HEK293T (cell line): ENCODE results near the gene ANKRD24.

Source experiments
- ARNT ChIP-seq: fragments of 450-650 bp; IDR thresholded peaks from 2 replicates; pipeline ENCODE4 v1.6.1; 2017; ENCODE audit warnings: mild to moderate bottlenecking
- ELF4 ChIP-seq: fragments of 450-650 bp; IDR thresholded peaks from 2 replicates; pipeline ENCODE4 v1.6.1; 2017; ENCODE audit warnings: antibody characterized with exemption
- FOXK2 ChIP-seq: fragments of 450-650 bp; IDR thresholded peaks from 2 replicates; pipeline ENCODE4 v1.6.1; 2016; ENCODE audit warnings: mild to moderate bottlenecking
- FOXM1 ChIP-seq: fragments of 450-650 bp; IDR thresholded peaks from 2 replicates; pipeline ENCODE4 v1.6.1; 2017; ENCODE audit warnings: mild to moderate bottlenecking, borderline replicate concordance
- LEF1 ChIP-seq: fragments of 450-650 bp; IDR thresholded peaks from 2 replicates; pipeline ENCODE4 v1.6.1; 2017; ENCODE audit warnings: mild to moderate bottlenecking, borderline replicate concordance
- SP1 ChIP-seq: fragments of 450-650 bp; IDR thresholded peaks from 2 replicates; pipeline ENCODE4 v1.6.1; 2017

DNA sequence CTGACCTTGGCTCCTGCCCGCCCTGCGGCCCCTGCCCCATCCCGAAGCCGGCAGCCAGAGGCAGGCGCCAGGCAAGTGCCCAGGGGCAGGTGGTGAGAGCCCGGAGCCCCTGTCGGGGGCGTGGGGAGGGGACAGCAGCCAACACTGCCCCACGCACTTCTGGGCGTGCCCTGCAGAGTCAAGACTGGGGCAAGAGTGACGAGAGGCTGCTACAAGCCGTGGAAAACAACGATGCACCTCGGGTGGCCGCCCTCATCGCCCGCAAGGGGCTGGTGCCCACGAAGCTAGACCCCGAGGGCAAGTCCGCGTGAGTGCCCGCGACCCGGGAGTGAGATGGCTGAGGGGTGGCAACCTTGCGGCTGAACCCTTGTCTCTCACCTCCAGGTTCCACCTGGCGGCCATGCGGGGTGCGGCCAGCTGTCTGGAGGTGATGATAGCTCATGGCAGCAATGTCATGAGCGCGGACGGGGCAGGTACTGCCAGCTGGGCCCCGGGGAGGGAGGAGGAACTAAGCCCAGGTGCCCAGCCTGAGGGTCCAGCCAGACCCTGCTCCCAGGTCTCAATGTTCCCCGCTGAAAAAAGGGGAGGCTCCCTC is 17.3 kb downstream of the ANKRD24 start:
- TF ChIP-seq LEF1: no peak
- no peak for TF ChIP-seq FOXM1
- no peak for TF ChIP-seq SP1
- TF ChIP-seq ELF4: no peak
- TF ChIP-seq FOXK2: no peak
- TF ChIP-seq ARNT: no peak
